Neural progenitor cell (in vitro differentiated cells): ENCODE data around the gene GALNT17. TPM values are rescaled to one million over a fixed set of nuclear protein-coding genes. Genes with fewer than 3 reads are reported as not detected.

Source experiments
- DNase-seq: peaks from one replicate; pipeline ENCODE4 v3.0.0-alpha.2; 2016; ENCODE audit warnings: low spot score
- H2AFZ ChIP-seq: fragments of 200-600 bp; sonication (generic); replicated peaks from 2 replicates; pipeline ENCODE4 v1.6.1; 2016; ENCODE audit warnings: antibody characterized with exemption
- H3F3A ChIP-seq: fragments of 200-600 bp; sonication (generic); 2 replicates; pipeline ENCODE4 v1.6.1; 2016; ENCODE audit warnings: antibody characterized with exemption, low read depth
- H3K27ac ChIP-seq: fragments of 200-600 bp; sonication (generic); 2 replicates; pipeline ENCODE4 v1.5.1; 2016; ENCODE audit warnings: mild to moderate bottlenecking
- H3K27me3 ChIP-seq: fragments of 200-600 bp; sonication (generic); 2 replicates; pipeline ENCODE4 v1.6.1; 2016; ENCODE audit warnings: mild to moderate bottlenecking, moderate library complexity
- H3K36me3 ChIP-seq: fragments of 200-600 bp; sonication (generic); 2 replicates; pipeline ENCODE4 v1.5.1; 2016
- H3K4me1 ChIP-seq: fragments of 200-600 bp; sonication (generic); 2 replicates; pipeline ENCODE4 v1.6.1; 2016; ENCODE audit warnings: mixed run types
- H3K4me2 ChIP-seq: fragments of 200-600 bp; sonication (generic); 2 replicates; pipeline ENCODE4 v1.6.1; 2016
- H3K4me3 ChIP-seq: fragments of 200-600 bp; sonication (generic); 2 replicates; pipeline ENCODE4 v1.5.1; 2016
- H3K79me2 ChIP-seq: fragments of 200-600 bp; sonication (generic); 2 replicates; pipeline ENCODE4 v1.6.1; 2016; ENCODE audit warnings: low read depth
- H3K9ac ChIP-seq: fragments of 200-600 bp; sonication (generic); 2 replicates; pipeline ENCODE4 v1.6.1; 2016
- H3K9me3 ChIP-seq: fragments of 200-600 bp; sonication (generic); 2 replicates; pipeline ENCODE4 v1.5.1; 2016; ENCODE audit warnings: low read depth
- H4K20me1 ChIP-seq: fragments of 200-600 bp; sonication (generic); 2 replicates; pipeline ENCODE4 v1.6.1; 2016; ENCODE audit warnings: low read depth
- H3K27ac Mint-ChIP-seq: 3 replicates; pipeline ENCODE4 v1.8.0; 2021; ENCODE audit warnings: mixed read lengths
- H3K27me3 Mint-ChIP-seq: 2 replicates; pipeline ENCODE4 v1.8.0; 2022; ENCODE audit warnings: low read depth, mild to moderate bottlenecking, inconsistent platforms, moderate library complexity, mixed read lengths; ENCODE audit not compliant: insufficient read depth
- H3K36me3 Mint-ChIP-seq: 3 replicates; pipeline ENCODE4 v1.8.0; 2021; ENCODE audit warnings: mixed read lengths
- H3K4me1 Mint-ChIP-seq: 3 replicates; pipeline ENCODE4 v1.8.0; 2021; ENCODE audit warnings: mixed read lengths
- H3K4me3 Mint-ChIP-seq: 3 replicates; pipeline ENCODE4 v1.8.0; 2021; ENCODE audit warnings: mild to moderate bottlenecking, moderate library complexity, mixed read lengths
- H3K9me3 Mint-ChIP-seq: 3 replicates; pipeline ENCODE4 v1.8.0; 2020; ENCODE audit warnings: mixed read lengths
- CTCF ChIP-seq: fragments of 200-600 bp; sonication (generic); IDR thresholded peaks from 2 replicates; pipeline ENCODE4 v1.5.1; 2017; ENCODE audit warnings: antibody characterized with exemption, mild to moderate bottlenecking
- EZH2 ChIP-seq: fragments of 200-600 bp; sonication (generic); IDR thresholded peaks from 2 replicates; pipeline ENCODE4 v1.6.1; 2017; ENCODE audit warnings: antibody characterized with exemption, mild to moderate bottlenecking, moderate library complexity
- EZH2phosphoT487 ChIP-seq: fragments of 200-600 bp; sonication (generic); IDR thresholded peaks from 2 replicates; pipeline ENCODE4 v1.6.1; 2017; ENCODE audit warnings: antibody characterized with exemption
- total RNA-seq: library from RNA; depleted of rRNA; stranded (reverse); fragments of >200 nt; gene quantifications from 2 replicates; pipeline ENCODE4 v1.2.3, GENCODE V29; 2015; ENCODE audit warnings: low replicate concordance

GALNT17 gene
- total RNA-seq, 1 donor from 2014 or later: 17.1 TPM

DNA sequence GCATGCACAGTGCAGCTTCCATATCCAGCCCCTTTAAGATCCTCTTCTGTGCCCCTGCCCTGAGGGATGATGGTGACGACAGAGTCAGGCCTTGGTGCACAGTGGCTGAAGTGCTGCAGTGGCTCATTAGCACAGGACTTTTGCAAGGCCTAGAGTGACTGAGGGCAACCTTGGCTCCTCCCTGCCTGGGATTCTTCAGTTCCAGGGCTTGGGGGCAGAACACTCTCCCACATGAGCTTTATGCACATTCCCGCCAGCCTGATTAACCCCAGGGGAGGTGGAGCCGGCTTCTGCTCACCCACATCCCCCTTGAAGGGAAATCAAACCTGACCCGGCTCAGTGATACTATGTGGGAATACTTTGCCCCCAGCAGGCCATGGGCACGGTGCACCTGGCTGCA lies 253.4 kb downstream of the GALNT17 start:
- Mint-ChIP-seq H3K9me3 (peaks cover 18% of the 10 kb centered on the region), H3K27me3 (peaks cover 11% of the 10 kb centered on the region), H3K4me3 (no peak overlapping the region), H3K36me3 (peaks cover 10% of the 10 kb centered on the region), H3K4me1 (peaks cover 17% of the 10 kb centered on the region), H3K27ac (no peak overlapping the region)
- no peak for TF ChIP-seq EZH2
- no peak for TF ChIP-seq EZH2phosphoT487
- no peak for TF ChIP-seq CTCF
- H2AFZ ChIP-seq: no peak overlapping the region
- peaks cover 14% of the 10 kb centered on the region for H3F3A ChIP-seq
- no peaks in the 10 kb centered on the region for H3K36me3 ChIP-seq
- H4K20me1 ChIP-seq: no peaks in the 10 kb centered on the region
- DNase-seq: no peak
- no peaks in the 10 kb centered on the region for H3K9me3 ChIP-seq
- no peak overlapping the region for H3K4me3 ChIP-seq
- no peaks in the 10 kb centered on the region for H3K27me3 ChIP-seq
- no peak overlapping the region for H3K27ac ChIP-seq
- no peak overlapping the region for H3K4me2 ChIP-seq
- peaks cover 18% of the 10 kb centered on the region for H3K4me1 ChIP-seq
- peaks cover 29% of the 10 kb centered on the region for H3K79me2 ChIP-seq
- H3K9ac ChIP-seq: no peak overlapping the region

DNA sequence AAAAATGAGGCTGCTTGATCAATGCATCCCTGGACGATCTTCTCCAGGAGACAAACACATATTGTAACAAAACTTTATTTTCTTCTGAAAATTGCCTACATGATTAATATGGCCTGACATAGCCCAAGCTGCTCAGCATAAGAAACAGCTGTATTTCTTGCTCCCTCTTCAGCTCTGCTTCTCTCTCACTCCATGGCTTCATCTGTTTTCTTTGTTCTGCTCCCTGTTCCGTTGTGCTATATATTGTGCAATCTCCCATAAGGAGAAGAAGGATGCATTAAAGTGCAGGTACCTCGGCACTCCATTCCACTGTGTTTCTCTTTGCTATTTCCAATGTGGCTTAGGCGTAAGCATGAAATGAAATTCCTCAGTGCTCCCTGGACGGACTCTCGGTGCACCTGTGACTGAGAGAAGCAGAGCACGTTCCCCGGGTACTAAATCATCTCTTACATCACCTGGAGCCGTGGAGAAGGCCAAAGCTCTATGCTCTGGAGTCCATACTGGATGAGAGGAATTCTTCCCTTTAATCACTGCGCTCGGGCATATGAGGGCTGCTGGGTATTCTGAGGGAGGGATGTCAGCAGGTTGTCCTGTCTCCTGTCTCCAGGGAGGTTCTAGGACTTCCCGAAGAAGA lies 254.3 kb downstream of the GALNT17 start:
- peaks cover 21% of the 10 kb centered on the region for H3K9me3 Mint-ChIP-seq

GRCh38 chr7:71388181-71388580 lies 256.2 kb downstream of the GALNT17 start:
- H3K9me3 ChIP-seq: no peaks in the 10 kb centered on the region
- H3K36me3 Mint-ChIP-seq: peaks cover 16% of the 10 kb centered on the region
- no peak overlapping the region for H3K4me2 ChIP-seq
- H3K27me3 ChIP-seq: no peaks in the 10 kb centered on the region
- H3K4me1 Mint-ChIP-seq: peaks cover 23% of the 10 kb centered on the region
- H3K4me3 Mint-ChIP-seq: no peak overlapping the region
- peak overlapping the region; percentile 79 for H3K27ac Mint-ChIP-seq
- H3F3A ChIP-seq: peaks cover 24% of the 10 kb centered on the region
- H2AFZ ChIP-seq: no peak overlapping the region
- no peaks in the 10 kb centered on the region for H4K20me1 ChIP-seq
- DNase-seq: no peak
- H3K27ac ChIP-seq: no peak overlapping the region
- peaks cover 29% of the 10 kb centered on the region for H3K4me1 ChIP-seq
- TF ChIP-seq CTCF (no peak), EZH2 (no peak), EZH2phosphoT487 (no peak)
- no peaks in the 10 kb centered on the region for H3K36me3 ChIP-seq
- peaks cover 13% of the 10 kb centered on the region for H3K27me3 Mint-ChIP-seq
- H3K79me2 ChIP-seq: peaks cover 25% of the 10 kb centered on the region
- no peak overlapping the region for H3K9ac ChIP-seq
- H3K9me3 Mint-ChIP-seq: peaks cover 25% of the 10 kb centered on the region
- no peak overlapping the region for H3K4me3 ChIP-seq

More for the DNA sequence above, 254.3 kb downstream of the GALNT17 start:
- no peak overlapping the region for H3K4me2 ChIP-seq
- H3K9me3 ChIP-seq: no peaks in the 10 kb centered on the region
- no peak overlapping the region for H3K4me3 Mint-ChIP-seq
- H3K4me1 ChIP-seq: peaks cover 27% of the 10 kb centered on the region
- H3K27ac ChIP-seq: no peak overlapping the region
- peaks cover 18% of the 10 kb centered on the region for H3K36me3 Mint-ChIP-seq
- peaks cover 23% of the 10 kb centered on the region for H3K4me1 Mint-ChIP-seq
- TF ChIP-seq EZH2phosphoT487 (no peak), CTCF (no peak), EZH2 (no peak)
- no peak overlapping the region for H3K9ac ChIP-seq
- H3F3A ChIP-seq: peaks cover 24% of the 10 kb centered on the region
- H3K4me3 ChIP-seq: no peak overlapping the region
- H3K27me3 Mint-ChIP-seq: peaks cover 11% of the 10 kb centered on the region
- no peak for DNase-seq
- H3K27ac Mint-ChIP-seq: no peak overlapping the region
- H2AFZ ChIP-seq: no peak overlapping the region
- no peaks in the 10 kb centered on the region for H4K20me1 ChIP-seq
- H3K36me3 ChIP-seq: no peaks in the 10 kb centered on the region
- H3K27me3 ChIP-seq: no peaks in the 10 kb centered on the region
- peaks cover 29% of the 10 kb centered on the region for H3K79me2 ChIP-seq
